ENCODE measurements around the gene GSTA3.
"Not testable (repeated sequence)": the region's sequence is repeated elsewhere in the genome, so short reads cannot be mapped to it uniquely, and the experiment has no call there.

DNA sequence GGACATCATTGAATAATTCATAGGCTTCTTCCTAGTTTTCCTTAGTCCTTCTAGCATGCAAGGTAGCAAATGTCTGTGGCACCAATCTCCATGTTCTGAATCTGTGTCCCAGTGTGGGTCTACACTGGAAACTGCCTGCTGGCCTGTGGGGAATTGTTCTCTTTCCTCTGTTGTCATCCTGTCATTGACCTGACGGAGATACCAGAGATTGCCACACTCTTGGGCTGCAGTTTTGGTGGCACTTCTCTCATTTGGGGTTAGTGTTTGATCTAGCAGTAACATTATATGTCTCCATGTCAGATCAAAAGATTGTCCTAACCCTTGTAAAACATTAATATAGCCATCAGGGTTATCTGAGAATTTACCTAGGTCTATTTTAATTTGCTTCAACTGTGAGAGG lies 9.3 kb upstream of the GSTA3 start:
- TF ChIP-seq EZH2 (IDR thresholded peaks at IDR 0.05; ENCODE audit: borderline replicate concordance) = not testable (repeated sequence)
- TF ChIP-seq, protein P1, sequence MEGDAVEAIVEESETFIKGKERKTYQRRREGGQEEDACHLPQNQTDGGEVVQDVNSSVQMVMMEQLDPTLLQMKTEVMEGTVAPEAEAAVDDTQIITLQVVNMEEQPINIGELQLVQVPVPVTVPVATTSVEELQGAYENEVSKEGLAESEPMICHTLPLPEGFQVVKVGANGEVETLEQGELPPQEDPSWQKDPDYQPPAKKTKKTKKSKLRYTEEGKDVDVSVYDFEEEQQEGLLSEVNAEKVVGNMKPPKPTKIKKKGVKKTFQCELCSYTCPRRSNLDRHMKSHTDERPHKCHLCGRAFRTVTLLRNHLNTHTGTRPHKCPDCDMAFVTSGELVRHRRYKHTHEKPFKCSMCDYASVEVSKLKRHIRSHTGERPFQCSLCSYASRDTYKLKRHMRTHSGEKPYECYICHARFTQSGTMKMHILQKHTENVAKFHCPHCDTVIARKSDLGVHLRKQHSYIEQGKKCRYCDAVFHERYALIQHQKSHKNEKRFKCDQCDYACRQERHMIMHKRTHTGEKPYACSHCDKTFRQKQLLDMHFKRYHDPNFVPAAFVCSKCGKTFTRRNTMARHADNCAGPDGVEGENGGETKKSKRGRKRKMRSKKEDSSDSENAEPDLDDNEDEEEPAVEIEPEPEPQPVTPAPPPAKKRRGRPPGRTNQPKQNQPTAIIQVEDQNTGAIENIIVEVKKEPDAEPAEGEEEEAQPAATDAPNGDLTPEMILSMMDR (IDR thresholded peaks at IDR 0.05; ENCODE audit: poor library complexity) = not testable (repeated sequence)
